SK-N-SH (cell line): ENCODE data around the gene SLC16A10. TPM values are rescaled to one million over a fixed set of nuclear protein-coding genes. Genes with fewer than 3 reads are reported as not detected.

Experiments
- CTCF ChIA-PET: fragments of 300-600, 350-600 bp; formaldehyde crosslinking; extraction: SDS; loops from one replicate; lab custom pipeline; 2021; lab: Yijun Ruan, JAX
- POLR2A ChIA-PET: fragments of 350-600 bp; sonication (Branson Sonifier 250); formaldehyde crosslinking; extraction: SDS; loops from one replicate; lab custom pipeline; 2020; ENCODE audit warnings: antibody characterized with exemption, inconsistent platforms; lab: Yijun Ruan, JAX
- DNase-seq: peaks from one replicate; pipeline ENCODE4 v3.0.0; 2012
- H2AFZ ChIP-seq: fragments of 200-600 bp; sonication (generic); 2 replicates; pipeline ENCODE4 v1.8.1; 2016; ENCODE audit warnings: antibody characterized with exemption, mild to moderate bottlenecking, low read depth
- H3F3A ChIP-seq: fragments of 200-600 bp; sonication (generic); replicated peaks from 2 replicates; pipeline ENCODE3; 2016; ENCODE audit warnings: antibody characterized with exemption, mild to moderate bottlenecking; ENCODE audit not compliant: insufficient read depth
- H3K27ac ChIP-seq, 2 experiments: fragments of 200-500 bp in 1 of 2; fragments of 200-600 bp in 1 of 2; sonication (Bioruptor generic) in 1 of 2; sonication (generic), shearing (Covaris generic) in 1 of 2; 2 replicates each; pipeline versions ENCODE4 v1.5.1 to v1.6.1; 2014 to 2016; ENCODE audit warnings: low read depth in 2 of 2, inconsistent platforms in 1 of 2, low read length in 1 of 2, mild to moderate bottlenecking in 1 of 2, mixed read lengths in 1 of 2
- H3K27me3 ChIP-seq: fragments of 200-600 bp; sonication (generic), shearing (Covaris generic); 2 replicates; pipeline ENCODE4 v1.6.1; 2016; ENCODE audit warnings: mixed run types; ENCODE audit not compliant: insufficient read depth
- H3K36me3 ChIP-seq, 2 experiments: fragments of 200-500 bp in 1 of 2; fragments of 200-600 bp in 1 of 2; sonication (Bioruptor generic) in 1 of 2; sonication (generic) in 1 of 2; replicated peaks in 1 of 2; 2 replicates each; pipeline versions ENCODE3 to v1.5.1; 2014 to 2016; ENCODE audit warnings: low read length in 1 of 2, mild to moderate bottlenecking in 1 of 2; ENCODE audit not compliant: insufficient read depth in 2 of 2, control insufficient read depth in 1 of 2
- H3K4me1 ChIP-seq, 2 experiments: fragments of 200-500 bp in 1 of 2; fragments of 200-600 bp in 1 of 2; sonication (Bioruptor generic) in 1 of 2; sonication (generic), shearing (Covaris generic) in 1 of 2; 2 replicates each; pipeline versions ENCODE4 v1.5.1 to v1.6.1; 2014 to 2016; ENCODE audit warnings: low read depth in 1 of 2, low read length in 1 of 2, mixed run types in 1 of 2; ENCODE audit not compliant: insufficient read depth in 2 of 2, control insufficient read depth in 1 of 2
- H3K4me2 ChIP-seq: fragments of 200-600 bp; sonication (generic), shearing (Covaris generic); 2 replicates; pipeline ENCODE4 v1.6.1; 2017; ENCODE audit warnings: mixed run types
- H3K4me3 ChIP-seq, 2 experiments: fragments of 200-500 bp in 1 of 2; fragments of 200-600 bp in 1 of 2; sonication (Bioruptor generic) in 1 of 2; sonication (generic), shearing (Covaris generic) in 1 of 2; 2 replicates each; pipeline versions ENCODE4 v1.5.1 to v1.8.1; 2014 to 2016; ENCODE audit warnings: low read depth in 2 of 2, inconsistent platforms in 1 of 2, low read length in 1 of 2, mild to moderate bottlenecking in 1 of 2, mixed read lengths in 1 of 2, moderate library complexity in 1 of 2
- H3K79me2 ChIP-seq: fragments of 200-600 bp; sonication (generic); 2 replicates; pipeline ENCODE4 v1.8.1; 2017; ENCODE audit warnings: mild to moderate bottlenecking; ENCODE audit not compliant: insufficient read depth
- H3K9ac ChIP-seq: fragments of 200-600 bp; sonication (generic); 2 replicates; pipeline ENCODE4 v1.6.1; 2017; ENCODE audit warnings: mixed run types
- H3K9me2 ChIP-seq: fragments of 200-600 bp; sonication (generic); 2 replicates; pipeline ENCODE4 v1.6.1; 2017; ENCODE audit warnings: mixed run types
- H3K9me3 ChIP-seq: fragments of 200-600 bp; sonication (generic); 2 replicates; pipeline ENCODE4 v1.6.1; 2017; ENCODE audit warnings: mixed run types, mild to moderate bottlenecking, moderate library complexity
- H4K20me1 ChIP-seq: fragments of 200-600 bp; sonication (generic); 2 replicates; pipeline ENCODE4 v1.6.1; 2017; ENCODE audit warnings: mild to moderate bottlenecking, mixed run types; ENCODE audit not compliant: insufficient read depth
- CHD2 ChIP-seq: fragments of 150-350 bp; IDR thresholded peaks from 2 replicates; pipeline ENCODE4 v1.6.1; 2018; ENCODE audit warnings: low read length; ENCODE audit not compliant: partially characterized antibody
- ELF1 ChIP-seq: IDR thresholded peaks from 2 replicates; pipeline ENCODE4 v1.4.0; 2012
- FOXJ3 ChIP-seq: sonication (generic); formaldehyde crosslinking; IDR thresholded peaks from 2 replicates; pipeline ENCODE4 v1.5.1; 2020; ENCODE audit warnings: mild to moderate bottlenecking, missing genetic modification reagents
- FOXM1 ChIP-seq: IDR thresholded peaks from 2 replicates; pipeline ENCODE4 v1.4.0; 2012; ENCODE audit warnings: low read depth, mild to moderate bottlenecking
- GABPA ChIP-seq: IDR thresholded peaks from 2 replicates; pipeline ENCODE4 v1.4.0; 2012; ENCODE audit warnings: low read depth, mild to moderate bottlenecking
- GATA2 ChIP-seq: sonication (generic); formaldehyde crosslinking; IDR thresholded peaks from 2 replicates; pipeline ENCODE4 v1.5.0; 2020; ENCODE audit warnings: mild to moderate bottlenecking, missing genetic modification reagents
- JUND ChIP-seq: IDR thresholded peaks from 2 replicates; pipeline ENCODE4 v1.4.0; 2012
- MXI1 ChIP-seq: IDR thresholded peaks from 2 replicates; pipeline ENCODE4 v1.6.1; 2012; ENCODE audit warnings: mild to moderate bottlenecking, low read depth, low read length, improper control_type of control experiment
- RCOR1 ChIP-seq: fragments of 150-350 bp; IDR thresholded peaks from 2 replicates; pipeline ENCODE4 v1.6.1; 2017; ENCODE audit warnings: antibody characterized with exemption, low read length
- SIN3A ChIP-seq: IDR thresholded peaks from 2 replicates; pipeline ENCODE4 v1.6.1; 2012; ENCODE audit warnings: low read depth, mild to moderate bottlenecking, low read length, moderate library complexity, borderline replicate concordance
- SMC3 ChIP-seq: IDR thresholded peaks from 2 replicates; pipeline ENCODE4 v1.6.1; 2012; ENCODE audit warnings: low read depth, low read length, improper control_type of control experiment
- TCF12 ChIP-seq: IDR thresholded peaks from 2 replicates; pipeline ENCODE4 v1.4.0; 2012
- YY1 ChIP-seq: IDR thresholded peaks from 2 replicates; pipeline ENCODE4 v1.4.0; 2012; ENCODE audit warnings: low read depth, mild to moderate bottlenecking
- WGBS: methylation state at CpG from one replicate; pipeline ENCODE4 v1.1.6; 2017; ENCODE audit warnings: low lambda C conversion rate; 5-methylcytosine and 5-hydroxymethylcytosine counted together
- polyA plus RNA-seq, 3 experiments: library from polyadenylated mRNA; depleted of rRNA; stranded (reverse); fragments of >200 nt; gene quantifications; 2 replicates each; pipeline ENCODE4 v1.2.3, GENCODE V29; 2012
- TF ChIP-seq, protein P1 (sequence below): fragments of 200-600 bp; sonication (generic); IDR thresholded peaks from 2 replicates; pipeline ENCODE4 v1.6.1; 2017; ENCODE audit warnings: antibody characterized with exemption, mild to moderate bottlenecking, moderate library complexity
- TF ChIP-seq, protein P2 (sequence below): fragments of 150-350 bp; IDR thresholded peaks from 2 replicates; pipeline ENCODE4 v1.6.1; 2017; ENCODE audit warnings: antibody characterized with exemption, low read length, low read depth, borderline replicate concordance
- TF ChIP-seq, protein P3 (sequence below): IDR thresholded peaks from 2 replicates; pipeline ENCODE4 v1.6.1; 2012; ENCODE audit warnings: mild to moderate bottlenecking, low read depth, low read length, moderate library complexity

SLC16A10 gene
- polyA plus RNA-seq, 1 of the 3 experiments (the other 2 are of a cell fraction), result 0.12 TPM

DNA sequence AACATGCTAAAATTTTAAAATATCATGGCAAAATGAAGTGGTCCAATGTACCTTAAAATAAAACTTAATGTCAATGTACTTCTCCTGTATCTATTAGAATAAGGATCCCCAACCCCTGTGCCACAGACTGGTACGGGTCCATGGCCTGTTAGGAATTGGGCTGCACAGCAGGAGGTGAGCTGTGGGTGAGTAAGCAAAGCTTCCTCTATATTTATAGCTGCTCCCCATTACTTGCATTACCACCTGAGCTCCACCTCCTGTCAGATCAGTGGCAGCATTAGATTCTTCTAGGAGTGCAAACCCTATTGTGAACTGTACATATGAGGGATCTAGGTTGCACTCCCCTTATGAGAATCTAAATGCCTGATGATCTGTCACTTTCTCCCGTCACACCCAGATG is 86.0 kb downstream of the SLC16A10 start:
- Histone ChIP-seq H3K4me1 (no peaks in the 10 kb centered on the region), H3K79me2 (no peaks in the 10 kb centered on the region), H3K36me3 (no peaks in the 10 kb centered on the region), H3F3A (no peaks in the 10 kb centered on the region), H3K4me2 (no peak overlapping the region), H3K9me3 (no peaks in the 10 kb centered on the region), H3K9ac (no peak overlapping the region), H4K20me1 (no peaks in the 10 kb centered on the region), H3K27me3 (no peaks in the 10 kb centered on the region; the same call in 1 of the 2 replicates), H2AFZ (no peak overlapping the region), H3K9me2 (no peaks in the 10 kb centered on the region), H3K27ac (no peak overlapping the region), H3K4me3 (no peak overlapping the region)
- CTCF ChIA-PET, result interaction anchor here (1.6 kb wide), 2 partner anchors 11 to 37 kb away, joined by 5 to 6 read pairs; no protein-coding TSS in a partner anchor
- 72% methylated on average over 2 of the region's 2 CpGs for WGBS
- POLR2A ChIA-PET, result no interaction called here
- no peak for DNase-seq
- TF ChIP-seq MXI1 (no peak), SIN3A (no peak), FOXJ3 (CRISPR knock-in tag) (no peak), JUND (no peak), FOXM1 (no peak), GATA2 (CRISPR knock-in tag) (no peak), TCF12 (no peak), SMC3 (no peak), ELF1 (no peak), GABPA (no peak), CHD2 (no peak), RCOR1 (no peak), YY1 (no peak)
- TF ChIP-seq, protein P1, sequence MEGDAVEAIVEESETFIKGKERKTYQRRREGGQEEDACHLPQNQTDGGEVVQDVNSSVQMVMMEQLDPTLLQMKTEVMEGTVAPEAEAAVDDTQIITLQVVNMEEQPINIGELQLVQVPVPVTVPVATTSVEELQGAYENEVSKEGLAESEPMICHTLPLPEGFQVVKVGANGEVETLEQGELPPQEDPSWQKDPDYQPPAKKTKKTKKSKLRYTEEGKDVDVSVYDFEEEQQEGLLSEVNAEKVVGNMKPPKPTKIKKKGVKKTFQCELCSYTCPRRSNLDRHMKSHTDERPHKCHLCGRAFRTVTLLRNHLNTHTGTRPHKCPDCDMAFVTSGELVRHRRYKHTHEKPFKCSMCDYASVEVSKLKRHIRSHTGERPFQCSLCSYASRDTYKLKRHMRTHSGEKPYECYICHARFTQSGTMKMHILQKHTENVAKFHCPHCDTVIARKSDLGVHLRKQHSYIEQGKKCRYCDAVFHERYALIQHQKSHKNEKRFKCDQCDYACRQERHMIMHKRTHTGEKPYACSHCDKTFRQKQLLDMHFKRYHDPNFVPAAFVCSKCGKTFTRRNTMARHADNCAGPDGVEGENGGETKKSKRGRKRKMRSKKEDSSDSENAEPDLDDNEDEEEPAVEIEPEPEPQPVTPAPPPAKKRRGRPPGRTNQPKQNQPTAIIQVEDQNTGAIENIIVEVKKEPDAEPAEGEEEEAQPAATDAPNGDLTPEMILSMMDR, result no peak
- TF ChIP-seq, protein P2, sequence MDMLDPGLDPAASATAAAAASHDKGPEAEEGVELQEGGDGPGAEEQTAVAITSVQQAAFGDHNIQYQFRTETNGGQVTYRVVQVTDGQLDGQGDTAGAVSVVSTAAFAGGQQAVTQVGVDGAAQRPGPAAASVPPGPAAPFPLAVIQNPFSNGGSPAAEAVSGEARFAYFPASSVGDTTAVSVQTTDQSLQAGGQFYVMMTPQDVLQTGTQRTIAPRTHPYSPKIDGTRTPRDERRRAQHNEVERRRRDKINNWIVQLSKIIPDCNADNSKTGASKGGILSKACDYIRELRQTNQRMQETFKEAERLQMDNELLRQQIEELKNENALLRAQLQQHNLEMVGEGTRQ, result no peak
- TF ChIP-seq, protein P3, sequence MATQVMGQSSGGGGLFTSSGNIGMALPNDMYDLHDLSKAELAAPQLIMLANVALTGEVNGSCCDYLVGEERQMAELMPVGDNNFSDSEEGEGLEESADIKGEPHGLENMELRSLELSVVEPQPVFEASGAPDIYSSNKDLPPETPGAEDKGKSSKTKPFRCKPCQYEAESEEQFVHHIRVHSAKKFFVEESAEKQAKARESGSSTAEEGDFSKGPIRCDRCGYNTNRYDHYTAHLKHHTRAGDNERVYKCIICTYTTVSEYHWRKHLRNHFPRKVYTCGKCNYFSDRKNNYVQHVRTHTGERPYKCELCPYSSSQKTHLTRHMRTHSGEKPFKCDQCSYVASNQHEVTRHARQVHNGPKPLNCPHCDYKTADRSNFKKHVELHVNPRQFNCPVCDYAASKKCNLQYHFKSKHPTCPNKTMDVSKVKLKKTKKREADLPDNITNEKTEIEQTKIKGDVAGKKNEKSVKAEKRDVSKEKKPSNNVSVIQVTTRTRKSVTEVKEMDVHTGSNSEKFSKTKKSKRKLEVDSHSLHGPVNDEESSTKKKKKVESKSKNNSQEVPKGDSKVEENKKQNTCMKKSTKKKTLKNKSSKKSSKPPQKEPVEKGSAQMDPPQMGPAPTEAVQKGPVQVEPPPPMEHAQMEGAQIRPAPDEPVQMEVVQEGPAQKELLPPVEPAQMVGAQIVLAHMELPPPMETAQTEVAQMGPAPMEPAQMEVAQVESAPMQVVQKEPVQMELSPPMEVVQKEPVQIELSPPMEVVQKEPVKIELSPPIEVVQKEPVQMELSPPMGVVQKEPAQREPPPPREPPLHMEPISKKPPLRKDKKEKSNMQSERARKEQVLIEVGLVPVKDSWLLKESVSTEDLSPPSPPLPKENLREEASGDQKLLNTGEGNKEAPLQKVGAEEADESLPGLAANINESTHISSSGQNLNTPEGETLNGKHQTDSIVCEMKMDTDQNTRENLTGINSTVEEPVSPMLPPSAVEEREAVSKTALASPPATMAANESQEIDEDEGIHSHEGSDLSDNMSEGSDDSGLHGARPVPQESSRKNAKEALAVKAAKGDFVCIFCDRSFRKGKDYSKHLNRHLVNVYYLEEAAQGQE, result no peak
